Measurements from ENCODE around the gene RUFY3.

The RUFY3 gene

DNA sequence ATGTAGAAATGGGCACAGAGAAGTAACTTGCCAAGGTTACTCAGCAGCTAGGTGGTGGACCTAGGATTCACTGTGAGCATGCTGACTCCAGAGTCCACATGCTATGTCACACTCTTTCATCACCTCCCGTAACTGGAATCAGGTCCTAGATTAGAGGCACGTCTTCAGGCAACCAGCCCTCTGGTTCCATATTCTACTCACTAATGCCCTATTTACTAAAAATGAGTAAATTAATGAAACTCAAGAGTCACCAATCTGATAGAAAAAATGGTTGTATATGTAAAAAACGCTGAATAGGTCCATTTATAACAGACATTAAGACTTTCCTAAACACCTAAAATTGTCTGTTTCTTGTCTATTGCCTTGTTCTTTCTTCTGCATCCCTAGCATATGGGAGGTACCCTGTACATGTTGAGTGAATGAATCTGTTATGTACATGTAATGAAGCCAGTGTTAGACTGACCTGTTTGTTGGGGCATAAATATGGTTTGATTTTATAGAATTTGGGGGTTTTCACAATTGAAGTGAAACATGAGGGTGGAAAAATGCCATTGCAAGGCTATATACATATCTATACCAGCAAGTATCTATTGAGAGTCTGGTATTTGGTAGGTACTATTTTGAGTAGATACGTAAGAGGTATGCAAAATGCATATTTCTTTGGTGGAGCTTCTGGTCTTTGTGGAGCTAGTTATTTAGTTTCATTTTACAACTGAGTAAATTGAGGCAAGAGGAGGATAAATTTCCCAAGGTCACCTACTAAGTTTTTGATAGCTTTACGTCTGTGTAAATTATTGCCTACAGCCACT is 7.5 kb upstream of the RUFY3 start:
- H3K27ac ChIP-seq, result no peak overlapping the region
- TF ChIP-seq, protein P1, sequence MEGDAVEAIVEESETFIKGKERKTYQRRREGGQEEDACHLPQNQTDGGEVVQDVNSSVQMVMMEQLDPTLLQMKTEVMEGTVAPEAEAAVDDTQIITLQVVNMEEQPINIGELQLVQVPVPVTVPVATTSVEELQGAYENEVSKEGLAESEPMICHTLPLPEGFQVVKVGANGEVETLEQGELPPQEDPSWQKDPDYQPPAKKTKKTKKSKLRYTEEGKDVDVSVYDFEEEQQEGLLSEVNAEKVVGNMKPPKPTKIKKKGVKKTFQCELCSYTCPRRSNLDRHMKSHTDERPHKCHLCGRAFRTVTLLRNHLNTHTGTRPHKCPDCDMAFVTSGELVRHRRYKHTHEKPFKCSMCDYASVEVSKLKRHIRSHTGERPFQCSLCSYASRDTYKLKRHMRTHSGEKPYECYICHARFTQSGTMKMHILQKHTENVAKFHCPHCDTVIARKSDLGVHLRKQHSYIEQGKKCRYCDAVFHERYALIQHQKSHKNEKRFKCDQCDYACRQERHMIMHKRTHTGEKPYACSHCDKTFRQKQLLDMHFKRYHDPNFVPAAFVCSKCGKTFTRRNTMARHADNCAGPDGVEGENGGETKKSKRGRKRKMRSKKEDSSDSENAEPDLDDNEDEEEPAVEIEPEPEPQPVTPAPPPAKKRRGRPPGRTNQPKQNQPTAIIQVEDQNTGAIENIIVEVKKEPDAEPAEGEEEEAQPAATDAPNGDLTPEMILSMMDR (IDR thresholded peaks at IDR 0.05; ENCODE audit: low read depth, low read length), result no peak
- H3K27me3 ChIP-seq (ENCODE audit: insufficient read depth, low read depth, severe bottlenecking), result no peaks in the 10 kb centered on the region
- H3K4me3 ChIP-seq (ENCODE audit: low read depth, low read length), result no peak overlapping the region
- no peak for DNase-seq
- no peaks in the 10 kb centered on the region for H3K9me3 ChIP-seq (ENCODE audit: severe bottlenecking)
- H3K36me3 ChIP-seq, result no peaks in the 10 kb centered on the region

- H3K36me3 ChIP-seq, result no peaks in the 10 kb centered on the region
- TF ChIP-seq, protein P1 (IDR thresholded peaks at IDR 0.05; ENCODE audit: low read depth, low read length), result no peak
- H3K27ac ChIP-seq, result no peak overlapping the region
- no peak for DNase-seq
- H3K9me3 ChIP-seq (ENCODE audit: severe bottlenecking), result no peaks in the 10 kb centered on the region
- H3K4me3 ChIP-seq (ENCODE audit: low read depth, low read length), result no peak overlapping the region
- H3K27me3 ChIP-seq (ENCODE audit: insufficient read depth, low read depth, severe bottlenecking), result no peaks in the 10 kb centered on the region
Observed at GRCh38 chr4:70715097-70715496, 6.7 kb upstream of the RUFY3 start.

DNA sequence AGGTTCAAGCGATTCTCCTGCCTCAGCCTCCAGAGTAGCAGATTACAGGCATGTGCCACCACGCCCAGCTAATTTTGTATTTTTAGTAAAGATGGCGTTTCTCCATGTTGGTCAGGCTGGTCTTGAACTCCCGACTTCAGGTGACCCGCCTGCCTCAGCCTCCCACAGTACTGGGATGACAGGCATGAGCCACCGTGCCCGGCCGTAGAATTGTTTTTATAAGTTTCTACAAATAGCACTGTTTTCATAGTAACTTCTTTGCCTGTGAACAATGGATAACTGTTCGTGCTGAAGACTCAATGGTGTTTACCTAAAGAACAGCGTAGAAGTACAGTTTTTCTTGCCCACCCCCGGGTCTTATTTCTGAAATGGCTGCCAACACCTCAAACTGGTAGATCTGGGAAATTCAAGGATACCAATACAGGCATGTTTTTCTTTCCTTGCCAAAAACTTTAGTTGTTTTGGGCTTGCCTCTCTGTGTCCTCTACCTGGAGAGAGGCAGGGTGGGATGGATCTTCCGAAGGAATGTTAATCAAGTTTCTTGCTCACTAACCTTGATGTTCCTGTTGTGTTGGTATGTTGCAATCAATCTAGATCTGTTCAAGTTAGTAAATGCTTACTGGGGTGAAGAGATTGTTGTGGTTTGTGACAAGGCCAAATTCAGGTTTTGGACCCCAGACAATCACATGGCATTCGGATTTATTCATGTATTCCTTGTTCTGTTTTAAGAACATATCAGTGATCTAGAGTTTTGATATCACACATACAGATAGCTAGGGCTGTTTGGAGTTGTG is 2.8 kb upstream of the RUFY3 start:
- Histone ChIP-seq H3K4me3 (ENCODE audit: low read depth, low read length) (no peak overlapping the region), H3K9me3 (ENCODE audit: severe bottlenecking) (no peaks in the 10 kb centered on the region), H3K36me3 (no peaks in the 10 kb centered on the region), H3K27ac (no peak overlapping the region), H3K27me3 (ENCODE audit: insufficient read depth, low read depth, severe bottlenecking) (no peaks in the 10 kb centered on the region)
- no peak for DNase-seq
- TF ChIP-seq, protein P1 (IDR thresholded peaks at IDR 0.05; ENCODE audit: low read depth, low read length), result no peak

DNA sequence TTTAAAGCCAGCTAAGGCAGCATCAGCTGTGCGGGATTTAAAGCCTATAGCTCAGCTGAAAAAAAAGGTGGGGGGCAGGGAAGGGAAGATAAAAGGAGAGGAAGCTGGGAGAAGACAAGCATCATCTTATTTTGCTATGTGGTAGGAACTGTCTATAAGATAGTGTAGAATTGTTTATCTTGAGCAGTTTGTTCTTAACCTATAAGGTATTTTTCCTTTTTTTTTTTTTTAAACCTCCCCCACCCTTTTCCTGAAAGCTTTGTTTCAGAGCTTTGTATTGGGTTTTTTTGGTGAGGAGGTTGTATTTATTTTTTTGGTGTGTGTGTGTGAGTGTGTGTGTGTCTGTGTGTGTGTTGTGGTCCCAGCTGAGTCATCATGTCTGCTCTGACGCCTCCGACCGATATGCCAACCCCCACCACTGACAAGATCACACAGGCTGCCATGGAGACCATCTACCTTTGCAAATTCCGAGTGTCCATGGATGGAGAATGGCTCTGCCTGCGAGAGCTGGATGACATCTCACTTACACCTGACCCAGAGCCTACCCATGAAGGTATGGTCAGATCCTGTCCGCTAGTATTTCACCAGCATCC is 531 bp downstream of the RUFY3 start:
- TF ChIP-seq, protein P1 (IDR thresholded peaks at IDR 0.05; ENCODE audit: low read depth, low read length), result no peak
- no peaks in the 10 kb centered on the region for H3K27me3 ChIP-seq (ENCODE audit: insufficient read depth, low read depth, severe bottlenecking)
- peak; percentile 38 for DNase-seq
- peak overlapping the region; percentile 58 for H3K27ac ChIP-seq
- H3K4me3 ChIP-seq (ENCODE audit: low read depth, low read length), result peak overlapping the region; percentile 38
- H3K9me3 ChIP-seq (ENCODE audit: severe bottlenecking), result no peaks in the 10 kb centered on the region
- no peaks in the 10 kb centered on the region for H3K36me3 ChIP-seq

- Histone ChIP-seq H3K36me3 (no peaks in the 10 kb centered on the region), H3K4me3 (ENCODE audit: low read depth, low read length) (no peak overlapping the region), H3K9me3 (ENCODE audit: severe bottlenecking) (no peaks in the 10 kb centered on the region), H3K27me3 (ENCODE audit: insufficient read depth, low read depth, severe bottlenecking) (no peaks in the 10 kb centered on the region), H3K27ac (no peak overlapping the region)
- DNase-seq, result no peak
- TF ChIP-seq, protein P1 (IDR thresholded peaks at IDR 0.05; ENCODE audit: low read depth, low read length), result no peak
Observed at GRCh38 chr4:70724463-70724862, 2.7 kb downstream of the RUFY3 start.

Measured in WERI-Rb-1 (cell line).